Neural progenitor cell (in vitro differentiated cells): ENCODE measurements around the gene SCFD2. TPM values are rescaled to one million over a fixed set of nuclear protein-coding genes. Genes with fewer than 3 reads are reported as not detected.

Experiments used
- DNase-seq: peaks from one replicate; pipeline ENCODE4 v3.0.0-alpha.2; 2016; ENCODE audit warnings: low spot score
- H2AFZ ChIP-seq: fragments of 200-600 bp; sonication (generic); replicated peaks from 2 replicates; pipeline ENCODE4 v1.6.1; 2016; ENCODE audit warnings: antibody characterized with exemption
- H3F3A ChIP-seq: fragments of 200-600 bp; sonication (generic); 2 replicates; pipeline ENCODE4 v1.6.1; 2016; ENCODE audit warnings: antibody characterized with exemption, low read depth
- H3K27ac ChIP-seq: fragments of 200-600 bp; sonication (generic); 2 replicates; pipeline ENCODE4 v1.5.1; 2016; ENCODE audit warnings: mild to moderate bottlenecking
- H3K27me3 ChIP-seq: fragments of 200-600 bp; sonication (generic); 2 replicates; pipeline ENCODE4 v1.6.1; 2016; ENCODE audit warnings: mild to moderate bottlenecking, moderate library complexity
- H3K36me3 ChIP-seq: fragments of 200-600 bp; sonication (generic); 2 replicates; pipeline ENCODE4 v1.5.1; 2016
- H3K4me1 ChIP-seq: fragments of 200-600 bp; sonication (generic); 2 replicates; pipeline ENCODE4 v1.6.1; 2016; ENCODE audit warnings: mixed run types
- H3K4me2 ChIP-seq: fragments of 200-600 bp; sonication (generic); 2 replicates; pipeline ENCODE4 v1.6.1; 2016
- H3K4me3 ChIP-seq: fragments of 200-600 bp; sonication (generic); 2 replicates; pipeline ENCODE4 v1.5.1; 2016
- H3K79me2 ChIP-seq: fragments of 200-600 bp; sonication (generic); 2 replicates; pipeline ENCODE4 v1.6.1; 2016; ENCODE audit warnings: low read depth
- H3K9ac ChIP-seq: fragments of 200-600 bp; sonication (generic); 2 replicates; pipeline ENCODE4 v1.6.1; 2016
- H3K9me3 ChIP-seq: fragments of 200-600 bp; sonication (generic); 2 replicates; pipeline ENCODE4 v1.5.1; 2016; ENCODE audit warnings: low read depth
- H4K20me1 ChIP-seq: fragments of 200-600 bp; sonication (generic); 2 replicates; pipeline ENCODE4 v1.6.1; 2016; ENCODE audit warnings: low read depth
- H3K27ac Mint-ChIP-seq: 3 replicates; pipeline ENCODE4 v1.8.0; 2021; ENCODE audit warnings: mixed read lengths
- H3K27me3 Mint-ChIP-seq: 2 replicates; pipeline ENCODE4 v1.8.0; 2022; ENCODE audit warnings: low read depth, mild to moderate bottlenecking, inconsistent platforms, moderate library complexity, mixed read lengths; ENCODE audit not compliant: insufficient read depth
- H3K36me3 Mint-ChIP-seq: 3 replicates; pipeline ENCODE4 v1.8.0; 2021; ENCODE audit warnings: mixed read lengths
- H3K4me1 Mint-ChIP-seq: 3 replicates; pipeline ENCODE4 v1.8.0; 2021; ENCODE audit warnings: mixed read lengths
- H3K4me3 Mint-ChIP-seq: 3 replicates; pipeline ENCODE4 v1.8.0; 2021; ENCODE audit warnings: mild to moderate bottlenecking, moderate library complexity, mixed read lengths
- H3K9me3 Mint-ChIP-seq: 3 replicates; pipeline ENCODE4 v1.8.0; 2020; ENCODE audit warnings: mixed read lengths
- CTCF ChIP-seq: fragments of 200-600 bp; sonication (generic); IDR thresholded peaks from 2 replicates; pipeline ENCODE4 v1.5.1; 2017; ENCODE audit warnings: antibody characterized with exemption, mild to moderate bottlenecking
- EZH2 ChIP-seq: fragments of 200-600 bp; sonication (generic); IDR thresholded peaks from 2 replicates; pipeline ENCODE4 v1.6.1; 2017; ENCODE audit warnings: antibody characterized with exemption, mild to moderate bottlenecking, moderate library complexity
- EZH2phosphoT487 ChIP-seq: fragments of 200-600 bp; sonication (generic); IDR thresholded peaks from 2 replicates; pipeline ENCODE4 v1.6.1; 2017; ENCODE audit warnings: antibody characterized with exemption
- total RNA-seq: library from RNA; depleted of rRNA; stranded (reverse); fragments of >200 nt; gene quantifications from 2 replicates; pipeline ENCODE4 v1.2.3, GENCODE V29; 2015; ENCODE audit warnings: low replicate concordance

The SCFD2 gene
- total RNA-seq, 1 donor from 2014 or later: 4.8 TPM

GRCh38 chr4:53196882-53197771 lies 168.7 kb downstream of the SCFD2 start:
- Mint-ChIP-seq H3K27ac (no peak overlapping the region), H3K4me1 (peaks cover 13% of the 10 kb centered on the region), H3K4me3 (no peak overlapping the region), H3K36me3 (no peaks in the 10 kb centered on the region), H3K27me3 (no peaks in the 10 kb centered on the region), H3K9me3 (no peaks in the 10 kb centered on the region)
- no peaks in the 10 kb centered on the region for H3K79me2 ChIP-seq
- DNase-seq: peak; percentile 75
- no peaks in the 10 kb centered on the region for H3K36me3 ChIP-seq
- H3K27ac ChIP-seq: no peak overlapping the region
- no peaks in the 10 kb centered on the region for H4K20me1 ChIP-seq
- H2AFZ ChIP-seq: no peak overlapping the region
- no peak overlapping the region for H3K9ac ChIP-seq
- no peak for TF ChIP-seq EZH2phosphoT487
- TF ChIP-seq CTCF: peak; percentile 90
- TF ChIP-seq EZH2: no peak
- no peaks in the 10 kb centered on the region for H3K27me3 ChIP-seq
- H3F3A ChIP-seq: no peaks in the 10 kb centered on the region
- H3K4me3 ChIP-seq: no peak overlapping the region
- H3K4me2 ChIP-seq: no peak overlapping the region
- peaks cover 6% of the 10 kb centered on the region for H3K4me1 ChIP-seq
- no peaks in the 10 kb centered on the region for H3K9me3 ChIP-seq

- H4K20me1 ChIP-seq: no peaks in the 10 kb centered on the region
- no peak overlapping the region for H2AFZ ChIP-seq
- H3K27me3 ChIP-seq: no peaks in the 10 kb centered on the region
- Mint-ChIP-seq H3K9me3 (no peaks in the 10 kb centered on the region), H3K27ac (no peak overlapping the region), H3K36me3 (no peaks in the 10 kb centered on the region), H3K4me1 (peaks cover 13% of the 10 kb centered on the region), H3K4me3 (no peak overlapping the region), H3K27me3 (no peaks in the 10 kb centered on the region)
- H3K79me2 ChIP-seq: no peaks in the 10 kb centered on the region
- H3K9me3 ChIP-seq: no peaks in the 10 kb centered on the region
- no peaks in the 10 kb centered on the region for H3K36me3 ChIP-seq
- no peak overlapping the region for H3K4me3 ChIP-seq
- H3K4me2 ChIP-seq: no peak overlapping the region
- no peaks in the 10 kb centered on the region for H3F3A ChIP-seq
- H3K9ac ChIP-seq: no peak overlapping the region
- peaks cover 6% of the 10 kb centered on the region for H3K4me1 ChIP-seq
- no peak overlapping the region for H3K27ac ChIP-seq
- no peak for TF ChIP-seq EZH2phosphoT487
- TF ChIP-seq EZH2: no peak
- TF ChIP-seq CTCF: no peak
- DNase-seq: no peak
Measured at GRCh38 chr4:53195815-53196661, 169.8 kb downstream of the SCFD2 start.

GRCh38 chr4:53194727-53195126 lies 171.1 kb downstream of the SCFD2 start:
- no peak overlapping the region for H3K4me2 ChIP-seq
- DNase-seq: no peak
- H3K4me1 Mint-ChIP-seq: peaks cover 13% of the 10 kb centered on the region
- H3K27ac Mint-ChIP-seq: no peak overlapping the region
- H3K9me3 Mint-ChIP-seq: no peaks in the 10 kb centered on the region
- H3K27me3 ChIP-seq: no peaks in the 10 kb centered on the region
- H3K36me3 ChIP-seq: no peaks in the 10 kb centered on the region
- no peak overlapping the region for H3K9ac ChIP-seq
- peaks cover 6% of the 10 kb centered on the region for H3K4me1 ChIP-seq
- no peaks in the 10 kb centered on the region for H3K36me3 Mint-ChIP-seq
- no peaks in the 10 kb centered on the region for H3K79me2 ChIP-seq
- H3K27me3 Mint-ChIP-seq: peaks cover 4% of the 10 kb centered on the region
- H3K4me3 ChIP-seq: no peak overlapping the region
- no peaks in the 10 kb centered on the region for H4K20me1 ChIP-seq
- no peak overlapping the region for H3K27ac ChIP-seq
- no peaks in the 10 kb centered on the region for H3K9me3 ChIP-seq
- TF ChIP-seq EZH2 (no peak), EZH2phosphoT487 (no peak), CTCF (no peak)
- no peaks in the 10 kb centered on the region for H3F3A ChIP-seq
- H3K4me3 Mint-ChIP-seq: no peak overlapping the region
- H2AFZ ChIP-seq: no peak overlapping the region
